Activated CD4-positive, alpha-beta T cell treated with anti-CD3 and anti-CD28 coated beads for 48 hours (primary cell): ENCODE data around the gene MYO6.

ENCODE experiments used
- DNase-seq: peaks from one replicate; pipeline ENCODE4 v3.0.0-alpha.2; 2020

MYO6 gene

DNA sequence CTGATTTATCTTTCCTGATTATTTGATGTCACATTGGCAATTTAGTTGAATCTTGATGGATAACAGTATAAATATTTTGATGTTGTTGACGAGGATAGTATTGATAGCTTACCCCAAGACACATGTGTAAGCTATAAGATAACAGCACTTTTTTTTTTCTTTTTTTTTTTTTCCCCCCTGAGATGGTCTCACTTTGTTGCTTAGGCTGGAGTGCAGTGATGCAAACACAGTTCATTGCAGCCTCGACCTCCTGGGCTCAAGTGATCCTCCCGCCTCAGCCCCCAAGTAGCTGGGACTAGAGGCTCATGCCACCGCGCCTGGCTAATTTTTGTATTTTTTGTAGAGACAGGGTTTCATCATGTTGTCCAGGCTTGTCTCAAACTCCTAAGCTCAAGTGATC is 21.8 kb downstream of the MYO6 start:
- DNase-seq, result no peak

GRCh38 chr6:75775219-75775618 is 26.2 kb downstream of the MYO6 start:
- no peak for DNase-seq

- no peak for DNase-seq
Measured at GRCh38 chr6:75776461-75776860, 27.4 kb downstream of the MYO6 start.

GRCh38 chr6:75778757-75779156 is 29.7 kb downstream of the MYO6 start:
- no peak for DNase-seq

DNA sequence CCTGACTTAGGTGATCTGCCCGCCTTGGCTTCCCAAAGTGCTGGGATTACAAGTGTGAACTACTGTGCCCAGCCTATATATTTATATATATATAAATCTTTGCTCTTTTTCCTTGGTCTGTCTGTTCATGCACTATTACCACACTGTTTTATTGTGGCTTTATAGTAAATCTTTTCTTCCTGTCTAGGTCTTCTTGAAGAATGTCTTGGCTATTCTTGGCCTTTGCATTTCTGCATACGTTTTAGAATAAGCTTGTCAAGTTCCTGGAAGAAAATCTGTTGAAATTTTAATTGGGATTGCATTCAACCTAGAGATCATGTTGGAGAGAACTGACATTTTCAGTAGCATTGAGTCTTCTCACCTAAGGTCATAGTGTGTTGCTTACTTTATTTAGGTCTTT is 37.1 kb downstream of the MYO6 start:
- no peak for DNase-seq

DNA sequence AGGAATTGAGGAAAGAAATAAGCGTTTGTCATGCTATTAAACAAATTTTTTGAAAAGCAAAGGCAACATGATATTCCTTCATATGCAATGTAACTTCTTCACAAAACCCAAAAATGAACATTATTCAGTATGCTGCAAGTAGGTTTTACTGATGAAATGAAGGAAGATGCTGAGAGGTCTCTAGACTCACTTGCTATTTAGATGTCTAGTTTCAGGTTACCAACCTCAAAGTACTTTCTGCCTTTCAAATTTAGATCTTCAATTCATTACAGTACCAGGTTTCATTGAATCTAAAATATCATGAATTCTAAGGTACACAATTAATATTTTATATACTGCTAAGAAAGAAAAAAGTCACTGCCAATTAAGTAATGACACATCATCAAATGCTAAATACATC is 39.9 kb downstream of the MYO6 start:
- DNase-seq, result no peak

- no peak for DNase-seq
Measured at GRCh38 chr6:75791881-75792280, 42.8 kb downstream of the MYO6 start.

- DNase-seq, result no peak
Measured at GRCh38 chr6:75794351-75794846, 45.4 kb downstream of the MYO6 start.

DNA sequence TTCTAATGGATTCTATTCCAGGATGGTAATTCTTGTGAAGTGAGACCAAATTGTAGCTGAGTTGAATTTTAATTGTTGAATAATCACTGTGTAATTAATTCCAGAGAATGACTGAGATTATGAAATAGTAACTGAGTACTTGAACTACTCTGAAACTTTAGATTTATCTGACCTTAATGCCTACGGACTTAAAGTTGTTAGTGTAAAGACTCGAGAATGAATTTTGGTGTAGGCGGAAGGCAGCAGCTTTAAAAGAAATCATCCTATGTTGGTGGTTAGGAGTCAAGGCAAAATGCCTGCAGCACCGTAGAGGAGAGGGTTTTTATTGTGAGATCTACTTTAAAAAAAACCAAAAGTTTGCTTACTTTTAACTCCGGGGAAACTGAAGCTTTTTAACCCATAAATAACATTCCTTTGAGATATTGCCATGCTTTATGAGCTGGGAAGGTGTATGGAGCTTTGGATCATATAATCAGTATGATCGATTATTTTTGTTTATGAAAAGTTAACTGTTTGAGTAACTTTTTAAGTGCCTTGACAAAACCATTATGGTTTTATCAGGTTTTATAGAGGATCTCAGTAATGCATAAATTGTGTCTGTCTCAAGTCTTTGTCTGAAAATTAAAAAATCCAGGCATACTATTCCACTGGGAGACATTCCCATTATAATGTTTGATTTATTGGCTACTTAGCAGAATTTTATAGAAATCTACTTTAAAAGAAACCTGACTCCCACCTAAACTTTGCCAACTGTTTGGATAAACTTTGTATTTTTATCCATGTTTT is 46.1 kb downstream of the MYO6 start:
- DNase-seq, result no peak

DNA sequence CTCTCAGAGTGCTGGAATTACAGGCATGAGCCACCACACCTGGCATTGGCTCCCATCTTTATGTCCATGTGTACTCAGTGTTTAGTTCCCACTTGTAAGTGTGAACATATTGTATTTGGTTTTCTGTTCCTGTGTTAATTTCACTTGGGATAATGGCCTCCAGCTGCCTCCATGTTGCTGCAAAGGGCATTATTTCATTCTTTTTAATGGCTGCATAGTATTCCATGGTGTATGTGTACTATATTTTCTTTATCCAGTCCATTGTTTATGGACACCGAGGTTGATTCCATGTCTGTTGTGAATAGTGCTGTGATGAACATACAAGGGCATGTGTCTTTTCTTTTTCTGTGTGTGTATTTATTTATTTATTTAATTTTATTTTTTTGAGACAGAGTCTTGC is 47.7 kb downstream of the MYO6 start:
- DNase-seq, result no peak

DNA sequence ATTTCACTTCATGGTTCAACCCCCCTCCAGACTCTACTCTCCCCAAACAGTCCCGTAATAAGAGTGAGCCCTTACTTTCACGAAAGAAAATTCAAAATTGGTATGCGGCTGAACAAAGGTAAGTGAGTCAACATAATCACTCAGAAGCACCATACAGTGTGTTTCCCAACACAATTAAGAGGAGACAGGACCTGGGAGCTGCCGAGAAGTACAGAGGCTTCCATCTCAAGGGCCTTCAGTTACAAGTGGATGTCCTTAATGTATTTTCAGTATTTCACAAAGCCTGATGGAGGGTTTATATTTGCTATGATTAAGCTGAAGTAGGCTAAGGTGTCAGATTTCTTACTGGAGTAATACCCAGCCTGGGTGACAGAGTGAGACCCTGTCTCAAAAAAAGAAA is 51.1 kb downstream of the MYO6 start:
- DNase-seq, result no peak

DNA sequence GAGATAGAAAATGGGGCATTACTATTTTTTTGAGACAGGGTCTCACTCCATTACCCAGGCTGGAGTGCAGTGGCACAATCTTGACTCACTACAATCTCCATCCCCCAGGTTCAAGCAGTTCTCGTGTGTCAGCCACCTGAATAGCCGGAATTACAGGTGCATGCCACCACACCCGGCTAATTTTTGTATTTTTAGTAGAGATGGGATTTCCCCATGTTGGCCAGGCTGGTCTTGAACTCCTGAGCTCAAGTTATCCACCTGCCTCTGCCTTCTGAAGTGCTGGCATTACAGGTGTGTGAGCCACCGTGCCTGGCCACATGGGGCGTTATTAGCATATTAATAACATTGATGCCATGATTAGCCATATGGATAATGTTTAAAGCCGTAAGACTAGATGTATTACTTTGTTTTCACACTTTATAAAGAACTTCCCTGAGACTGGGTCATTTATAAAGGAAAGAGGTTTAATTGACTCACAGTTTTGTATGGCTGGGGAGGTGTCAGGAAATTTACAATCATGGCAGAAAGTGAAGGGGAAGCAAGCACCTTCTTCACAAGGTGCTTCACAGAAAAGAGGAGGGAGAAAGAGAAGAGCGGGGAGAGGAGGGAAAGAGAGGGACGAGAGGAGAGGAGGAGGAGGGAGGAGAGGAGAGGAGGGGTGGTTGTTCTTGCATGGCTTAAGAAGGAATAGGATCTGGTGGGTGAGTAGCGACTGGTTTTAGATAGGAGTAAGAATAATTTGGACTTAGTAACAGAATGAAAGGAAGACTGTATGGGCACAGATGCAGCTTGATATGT is 51.9 kb downstream of the MYO6 start:
- DNase-seq, result no peak

GRCh38 chr6:75802366-75802765 is 53.3 kb downstream of the MYO6 start:
- no peak for DNase-seq

- no peak for DNase-seq
Measured at GRCh38 chr6:75808507-75808906, 59.5 kb downstream of the MYO6 start.

GRCh38 chr6:75812560-75812959 is 63.5 kb downstream of the MYO6 start:
- no peak for DNase-seq

- DNase-seq, result no peak
Measured at GRCh38 chr6:75813476-75814250, 64.6 kb downstream of the MYO6 start.

- no peak for DNase-seq
Measured at GRCh38 chr6:75815756-75816155, 66.7 kb downstream of the MYO6 start.

DNA sequence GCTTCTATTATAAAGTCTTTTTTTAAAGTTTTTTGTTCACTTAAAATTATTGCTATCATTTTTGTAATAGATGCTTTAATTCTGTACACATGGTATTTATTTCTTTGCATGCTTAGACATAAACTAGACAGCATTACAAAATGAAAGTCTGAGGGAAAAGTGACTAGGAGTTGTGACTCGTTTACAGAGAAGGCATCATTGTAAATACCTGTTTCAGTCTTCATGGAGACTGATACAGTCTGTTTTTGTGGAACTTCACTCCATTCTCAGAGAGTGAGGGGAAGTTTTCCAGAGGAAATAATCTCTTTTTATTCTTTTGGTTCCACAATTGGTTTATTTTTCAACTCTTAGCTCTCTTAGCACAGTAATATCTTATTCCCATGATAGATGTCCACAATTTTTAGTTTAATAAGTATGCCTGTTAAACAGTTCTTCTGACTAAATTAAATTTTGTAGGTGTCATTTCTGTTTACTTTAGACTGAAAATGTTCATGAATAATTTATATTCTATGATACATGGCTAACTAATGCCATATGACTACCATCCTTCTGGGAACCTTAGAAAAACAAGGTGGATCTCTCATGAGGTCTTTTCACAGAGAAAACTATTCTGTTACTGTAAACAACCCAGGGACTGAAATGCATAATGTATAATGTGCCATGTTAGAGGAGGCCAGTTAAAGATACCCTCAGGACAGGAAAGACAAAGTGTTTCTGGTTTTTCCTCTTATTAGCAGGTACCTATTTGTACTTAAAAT is 69.2 kb downstream of the MYO6 start:
- DNase-seq, result no peak

GRCh38 chr6:75819776-75820487 is 70.9 kb downstream of the MYO6 start:
- no peak for DNase-seq

DNA sequence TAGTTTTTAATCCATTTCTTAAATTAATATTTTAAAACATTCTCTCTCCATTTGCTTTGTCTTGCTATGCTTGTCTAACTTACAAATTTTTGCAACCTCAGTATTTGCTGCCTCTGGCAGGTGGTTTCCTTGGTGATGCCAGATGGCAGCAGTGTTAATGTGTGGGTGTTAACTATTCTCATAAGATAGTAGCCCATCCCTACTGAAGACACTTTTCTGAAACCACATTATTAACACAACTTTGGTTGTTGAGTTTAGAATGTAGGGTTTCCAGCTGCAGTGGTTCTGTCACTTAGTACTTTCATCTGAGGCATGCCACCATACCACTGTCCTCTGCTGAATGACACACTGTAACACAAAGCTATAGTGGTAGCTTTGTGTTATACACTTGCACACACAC is 75.1 kb downstream of the MYO6 start:
- DNase-seq, result no peak

- no peak for DNase-seq
Measured at GRCh38 chr6:75827163-75827562, 78.1 kb downstream of the MYO6 start.
